ENCODE results near the gene RNF222.
A peak's percentile ranks its signal among the peaks of the same experiment; 100 is the strongest.

Gene RNF222

GRCh38 chr17:8397636-8398035 is at the start of gene RNF222:
TSS of gene RNF222 (minus strand) at chr17:8397827. CDS start at chr17:8393461, 4,366 bp downstream.
- no peak for DNase-seq

DNA sequence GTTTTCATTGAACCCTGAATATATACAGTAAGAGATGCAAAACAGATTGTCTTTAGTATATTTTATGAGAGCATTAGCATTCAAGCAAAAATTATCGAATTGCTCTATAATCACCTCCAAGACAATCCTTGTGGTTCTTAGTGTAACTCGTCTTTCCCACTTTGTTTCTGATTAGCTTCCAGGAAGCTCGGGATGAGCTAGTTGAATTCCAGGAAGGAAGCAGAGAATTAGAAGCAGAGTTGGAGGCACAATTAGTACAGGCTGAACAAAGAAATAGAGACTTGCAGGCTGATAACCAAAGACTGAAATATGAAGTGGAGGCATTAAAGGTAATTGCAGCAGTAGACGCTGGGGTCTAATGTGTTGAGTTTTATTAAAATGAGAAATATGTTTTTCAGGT is 47.9 kb upstream of the RNF222 start:
- DNase-seq, result no peak

DNA sequence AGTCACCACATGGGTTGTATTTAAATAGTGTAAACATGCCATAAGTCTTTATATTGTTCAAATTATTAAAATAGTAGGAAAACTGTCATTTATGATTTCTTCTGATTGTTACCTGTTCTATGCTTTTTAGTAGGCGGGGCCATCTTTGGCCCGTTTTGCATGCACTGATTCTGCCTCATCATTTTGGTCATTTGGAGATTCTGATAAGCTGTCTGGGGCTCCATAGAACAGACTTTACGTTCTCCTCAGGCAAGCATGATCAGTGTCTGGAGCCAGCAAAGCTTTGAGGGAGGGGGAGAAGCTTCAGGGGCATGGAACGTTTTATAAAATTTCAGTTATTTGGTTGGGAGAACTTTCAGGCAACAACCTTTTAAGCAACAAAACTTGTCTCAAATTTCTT is 46.9 kb upstream of the RNF222 start:
- no peak for DNase-seq

DNA sequence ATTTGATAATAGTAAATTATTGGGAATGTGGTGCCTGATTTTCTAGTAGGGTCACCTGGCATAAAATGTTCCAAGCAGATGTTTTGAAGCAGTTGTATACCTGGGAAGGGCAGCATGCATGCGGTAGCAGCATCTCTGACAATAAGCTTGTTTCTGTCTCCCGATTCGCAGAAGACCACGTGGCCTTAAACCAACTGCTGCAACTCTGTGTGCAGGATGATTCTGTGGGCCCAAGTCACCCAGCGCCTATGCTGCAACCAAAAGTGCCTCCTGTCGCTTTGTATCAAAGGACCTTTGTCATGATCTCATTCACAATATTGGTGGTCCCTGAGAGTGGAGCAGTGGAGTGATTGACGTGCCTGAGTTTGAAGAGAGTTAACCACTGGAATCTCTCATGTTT is 46.1 kb upstream of the RNF222 start:
- DNase-seq, result no peak

- DNase-seq, result no peak
These were observed 44.7 kb upstream of the RNF222 start for GRCh38 chr17:8442310-8442709.

DNA sequence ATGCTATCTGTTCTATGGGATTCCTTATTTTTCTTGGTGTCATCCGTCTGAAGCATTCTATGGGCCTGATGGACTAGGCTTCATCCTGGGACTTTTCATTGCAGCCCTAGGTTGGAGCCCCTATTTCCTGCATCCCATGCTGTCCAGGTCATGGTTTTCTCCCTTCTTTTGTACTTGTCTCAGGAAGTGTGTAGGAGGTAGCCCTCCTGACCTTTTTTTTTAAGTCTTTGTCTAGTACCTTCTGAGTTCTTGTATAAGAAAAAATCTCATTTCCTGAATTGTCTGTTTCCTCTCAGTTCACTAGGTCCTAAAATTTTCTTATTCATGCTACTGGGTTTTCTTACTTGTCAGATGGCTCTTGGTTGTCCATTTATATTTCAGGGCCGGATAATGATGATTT is 44.1 kb upstream of the RNF222 start:
- DNase-seq, result no peak

GRCh38 chr17:8439681-8440080 is 42.1 kb upstream of the RNF222 start:
- DNase-seq, result no peak

- DNase-seq, result no peak
These were observed 40.8 kb upstream of the RNF222 start for GRCh38 chr17:8438441-8438840.

- DNase-seq, result no peak
These were observed 39.2 kb upstream of the RNF222 start for GRCh38 chr17:8436844-8437171.

- peak; percentile 35 to 63 (median 53) for DNase-seq
These were observed 38.7 kb upstream of the RNF222 start for GRCh38 chr17:8436169-8436843.

DNA sequence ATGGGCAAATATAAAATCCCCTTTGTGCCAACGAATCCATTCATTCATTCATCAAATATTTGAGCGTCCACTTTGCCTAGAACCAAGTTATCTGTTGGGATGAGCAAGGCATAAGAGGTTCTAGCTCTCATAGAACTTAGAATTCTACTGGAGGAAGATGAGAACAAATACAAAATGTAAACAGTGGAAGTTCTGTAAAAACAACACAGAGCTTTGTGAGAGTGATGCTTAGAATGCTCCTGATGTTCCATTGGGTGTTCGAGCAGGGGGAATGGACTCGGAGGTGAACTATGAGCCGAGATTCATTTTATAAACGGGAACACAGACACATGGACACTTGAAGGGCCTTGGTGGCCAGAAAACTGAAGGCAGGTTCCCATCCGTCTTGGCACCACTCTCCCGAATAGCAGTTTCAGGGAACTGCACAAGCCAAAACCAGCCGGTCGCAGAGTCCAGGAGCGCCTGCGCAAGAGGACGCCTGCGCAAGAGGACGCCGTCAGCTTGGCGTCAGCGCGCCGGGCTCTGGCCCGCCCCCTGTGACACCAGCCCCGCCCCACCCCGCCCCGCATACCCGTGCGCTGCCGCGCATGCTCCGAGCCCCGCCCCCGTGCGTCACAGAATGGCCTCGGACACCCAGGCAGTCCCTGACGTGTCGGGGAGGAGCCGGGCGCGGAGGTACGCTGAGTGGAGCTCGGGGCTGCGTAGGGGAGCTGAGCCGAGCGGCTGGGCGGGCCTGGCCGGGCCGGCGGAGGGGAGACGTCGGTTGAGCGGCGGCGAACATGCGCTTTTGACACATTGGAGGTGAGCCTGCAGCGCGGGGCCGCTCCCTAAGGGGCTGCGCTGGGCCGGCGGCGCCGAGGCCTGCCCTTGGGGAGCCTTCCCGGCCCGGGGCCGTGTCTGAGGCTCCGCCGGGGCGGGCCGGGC is 37.9 kb upstream of the RNF222 start, which contains the start of gene NDEL1:
Gene NDEL1 (plus strand): TSS at position 640 of the 924 bp plus-strand sequence. CDS start 8,388 bp downstream, outside the sequence.
- peak; percentile 98 to 99 (median 98) for DNase-seq

DNA sequence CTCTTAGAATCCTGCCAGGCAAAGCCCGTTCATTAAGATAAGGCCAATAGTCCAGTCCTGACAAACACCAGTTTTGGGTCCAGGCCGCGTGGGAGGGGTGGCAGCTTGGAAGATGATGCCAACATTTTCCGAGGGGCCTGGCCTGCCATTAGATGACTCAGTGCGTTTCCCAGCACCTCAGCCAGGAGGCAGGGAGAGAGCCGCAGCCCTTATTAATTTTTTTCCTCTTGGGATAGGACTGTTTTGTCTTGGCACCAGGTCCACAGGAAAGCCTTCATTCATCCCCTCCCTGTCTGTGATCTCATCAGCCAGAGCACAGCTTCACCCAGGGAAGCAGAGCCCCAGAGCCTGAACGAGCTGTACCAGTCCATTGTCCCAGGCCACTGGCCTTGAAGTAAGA is 33.3 kb upstream of the RNF222 start:
- no peak for DNase-seq

DNA sequence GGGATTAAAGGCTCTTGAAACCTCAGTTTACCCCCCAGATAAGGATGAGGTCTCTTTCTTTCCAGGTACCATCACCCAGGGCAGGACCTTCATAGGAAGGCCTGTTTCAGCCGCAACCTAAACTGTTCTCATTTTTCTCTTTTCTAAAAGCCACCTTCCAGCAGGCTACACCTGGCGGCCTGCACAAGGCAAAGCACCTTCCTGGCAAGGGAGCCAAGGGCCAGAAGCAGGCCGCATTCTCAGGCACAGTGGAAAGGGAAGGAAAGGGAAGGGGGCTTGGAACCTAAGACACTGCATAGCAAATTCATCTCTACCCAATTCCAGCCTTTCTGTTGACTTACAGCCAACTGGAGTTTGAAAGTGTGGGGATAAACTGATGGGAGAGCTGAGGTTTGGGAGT is 29.2 kb upstream of the RNF222 start:
- DNase-seq, result no peak

- no peak for DNase-seq
These were observed 28.6 kb upstream of the RNF222 start for GRCh38 chr17:8426094-8426720.

DNA sequence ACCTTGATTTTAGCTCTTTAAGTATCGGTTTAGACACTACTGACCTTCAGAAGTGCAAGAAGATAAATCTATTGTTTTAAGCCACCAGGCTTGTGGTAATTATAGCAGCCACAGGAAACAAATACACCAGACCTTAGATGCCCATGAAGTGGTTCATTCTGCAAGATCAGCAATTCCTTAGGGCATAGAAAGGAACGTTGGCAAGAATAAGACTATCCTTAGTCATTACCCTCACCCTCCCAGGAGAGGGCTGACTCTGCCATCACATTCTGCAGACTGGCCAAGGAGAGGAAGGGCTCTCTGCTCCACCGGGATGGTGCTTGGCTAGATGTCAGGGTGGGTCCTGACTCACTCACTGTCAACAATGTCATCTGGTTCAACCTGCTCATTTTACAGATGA is 23.9 kb upstream of the RNF222 start:
- DNase-seq, result no peak

- DNase-seq, result no peak
These were observed 22.7 kb upstream of the RNF222 start for GRCh38 chr17:8420041-8420934.

DNA sequence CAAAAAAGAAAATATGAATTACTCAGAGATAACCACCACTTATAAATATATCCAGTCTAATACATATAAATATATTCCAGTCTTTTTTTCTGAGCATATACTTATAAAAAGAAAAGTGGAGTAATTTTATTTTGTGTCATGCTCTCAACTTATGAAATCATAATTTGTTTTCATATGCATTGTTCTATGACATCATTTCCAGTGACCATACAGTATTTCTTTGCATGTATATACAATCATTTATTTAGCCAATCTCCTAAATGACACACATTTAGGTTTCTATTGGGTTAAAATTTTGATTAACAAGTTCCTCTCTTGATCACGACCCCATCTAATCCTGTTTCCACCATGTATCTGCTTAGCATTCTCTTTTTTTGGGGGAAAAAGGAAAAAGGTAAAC is 21.7 kb upstream of the RNF222 start:
- DNase-seq, result no peak

- no peak for DNase-seq
These were observed 20.8 kb upstream of the RNF222 start for GRCh38 chr17:8418471-8418870.

- no peak for DNase-seq
These were observed 20.2 kb upstream of the RNF222 start for GRCh38 chr17:8417806-8418205.

DNA sequence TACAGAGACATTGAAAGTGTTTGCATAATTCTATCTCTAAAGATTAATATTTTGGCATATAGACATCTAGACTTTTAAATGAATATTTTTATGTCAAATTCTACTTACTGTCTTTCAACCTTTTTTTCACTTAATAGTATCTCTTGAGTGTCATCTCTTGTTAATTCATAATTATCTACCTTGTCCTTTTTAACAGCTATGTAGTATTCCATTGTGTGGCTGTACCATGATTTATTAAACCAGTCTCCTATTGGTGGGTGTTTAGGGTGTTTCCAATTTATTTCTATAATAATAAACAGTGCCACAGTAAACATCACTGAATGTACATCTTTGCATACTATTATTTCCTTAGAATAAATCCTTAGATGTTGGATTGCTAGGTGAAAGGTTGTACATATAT is 16.3 kb upstream of the RNF222 start:
- no peak for DNase-seq

GRCh38 chr17:8413328-8413727 is 15.7 kb upstream of the RNF222 start:
- DNase-seq, result no peak

- DNase-seq, result no peak
These were observed 14.5 kb upstream of the RNF222 start for GRCh38 chr17:8412089-8412488.

DNA sequence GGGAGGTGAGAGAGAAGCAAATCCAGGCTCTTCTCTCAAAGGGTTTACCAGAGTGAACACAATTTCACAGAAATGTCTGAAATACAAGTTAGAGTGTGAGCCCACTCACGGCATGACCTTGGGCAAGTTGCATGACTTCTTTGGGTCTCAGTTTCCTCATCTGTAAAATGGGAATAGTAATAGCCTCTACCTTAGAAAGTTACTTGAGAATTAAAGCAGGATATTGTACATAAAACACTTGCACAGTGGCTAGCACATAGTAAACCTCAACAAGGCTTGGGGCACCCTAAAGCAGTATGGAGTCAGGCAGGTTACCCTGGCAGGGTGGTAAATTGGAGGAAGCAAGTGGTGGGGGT is 13.2 kb upstream of the RNF222 start:
- DNase-seq, result no peak

Measured in activated naive CD4-positive, alpha-beta T cell (primary cell).